IMR-90 (cell line): ENCODE results near the gene RNH1.

Experiments
- BHLHE40 ChIP-seq: fragments of 150-350 bp; IDR thresholded peaks from 2 replicates; pipeline ENCODE4 v1.6.1; 2016; ENCODE audit warnings: mild to moderate bottlenecking, low read depth, low read length
- CEBPB ChIP-seq: IDR thresholded peaks from 2 replicates; pipeline ENCODE4 v1.6.1; 2012; ENCODE audit warnings: low read depth, low read length, improper control_type of control experiment
- CHD1 ChIP-seq: IDR thresholded peaks from 2 replicates; pipeline ENCODE4 v1.6.1; 2012; ENCODE audit warnings: low read depth, low read length, improper control_type of control experiment
- CTCF ChIP-seq: conservative IDR thresholded peaks from 2 replicates; pipeline ENCODE4 v1.5.1; 2012; ENCODE audit warnings: mild to moderate bottlenecking, low read depth, low read length, improper control_type of control experiment
- MAFK ChIP-seq: IDR thresholded peaks from 2 replicates; pipeline ENCODE4 v1.6.1; 2012; ENCODE audit warnings: low read depth, low read length, improper control_type of control experiment
- MXI1 ChIP-seq: IDR thresholded peaks from 2 replicates; pipeline ENCODE4 v1.6.1; 2012; ENCODE audit warnings: low read depth, mild to moderate bottlenecking, low read length, moderate library complexity, borderline replicate concordance
- POLR2A ChIP-seq: IDR thresholded peaks from 2 replicates; pipeline ENCODE4 v1.6.1; 2012; ENCODE audit warnings: mild to moderate bottlenecking, low read depth, low read length
- RCOR1 ChIP-seq: IDR thresholded peaks from 2 replicates; pipeline ENCODE4 v1.6.1; 2012; ENCODE audit warnings: mild to moderate bottlenecking, low read length, improper control_type of control experiment; ENCODE audit not compliant: insufficient replicate concordance
- RFX5 ChIP-seq: IDR thresholded peaks from 2 replicates; pipeline ENCODE4 v1.8.0; 2012; ENCODE audit warnings: low read depth, mild to moderate bottlenecking, low read length, moderate library complexity
- SMC3 ChIP-seq: fragments of 150-350 bp; IDR thresholded peaks from 2 replicates; pipeline ENCODE4 v1.6.1; 2016; ENCODE audit warnings: low read depth, mild to moderate bottlenecking, antibody characterized with exemption, low read length, moderate library complexity
- USF2 ChIP-seq: fragments of 150-350 bp; IDR thresholded peaks from 2 replicates; pipeline ENCODE4 v1.6.1; 2017; ENCODE audit warnings: mild to moderate bottlenecking, antibody characterized with exemption, low read length, low read depth

- no peak for TF ChIP-seq CTCF
- TF ChIP-seq POLR2A = no peak
- TF ChIP-seq CHD1 = no peak
- no peak for TF ChIP-seq RCOR1
- TF ChIP-seq CEBPB = no peak
- no peak for TF ChIP-seq RFX5
- TF ChIP-seq BHLHE40 = no peak
- TF ChIP-seq USF2 = no peak
- no peak for TF ChIP-seq SMC3
- TF ChIP-seq MAFK = no peak
- TF ChIP-seq MXI1 = no peak
Measured at GRCh38 chr11:532527-532985, 25.5 kb upstream of the RNH1 start.
